GM23248 (cell line): ENCODE results near the gene APOA4. TPM values are rescaled to one million over a fixed set of nuclear protein-coding genes. Genes with fewer than 3 reads are reported as not detected.

Experiments
- DNase-seq: peaks from one replicate; pipeline ENCODE4 v3.0.0-alpha.2; 2015
- H2AFZ ChIP-seq: fragments of 200-600 bp; sonication (generic); 2 replicates; pipeline ENCODE4 v1.6.1; 2016; ENCODE audit warnings: antibody characterized with exemption
- H3F3A ChIP-seq: fragments of 200-600 bp; sonication (generic); 2 replicates; pipeline ENCODE4 v1.6.1; 2016; ENCODE audit warnings: mild to moderate bottlenecking, antibody characterized with exemption, mixed run types; ENCODE audit not compliant: insufficient read depth
- H3K27ac ChIP-seq: fragments of 200-600 bp; sonication (generic); 2 replicates; pipeline ENCODE4 v1.5.1; 2016; ENCODE audit warnings: mild to moderate bottlenecking
- H3K27me3 ChIP-seq: fragments of 200-600 bp; sonication (generic); replicated peaks from 2 replicates; pipeline ENCODE4 v1.6.1; 2016; ENCODE audit warnings: mild to moderate bottlenecking; ENCODE audit not compliant: insufficient read depth
- H3K36me3 ChIP-seq: fragments of 200-600 bp; sonication (generic); 2 replicates; pipeline ENCODE4 v1.6.1; 2016; ENCODE audit warnings: low read depth, mild to moderate bottlenecking
- H3K4me1 ChIP-seq: fragments of 200-600 bp; sonication (generic); 2 replicates; pipeline ENCODE4 v1.6.1; 2016; ENCODE audit warnings: mild to moderate bottlenecking; ENCODE audit not compliant: insufficient read depth
- H3K4me2 ChIP-seq: fragments of 200-600 bp; sonication (generic); one replicate; pipeline ENCODE4 v1.6.1; 2016; ENCODE audit warnings: mild to moderate bottlenecking; ENCODE audit not compliant: unreplicated experiment
- H3K4me3 ChIP-seq: fragments of 200-600 bp; sonication (generic); 2 replicates; pipeline ENCODE4 v1.5.1; 2016; ENCODE audit warnings: mild to moderate bottlenecking
- H3K79me2 ChIP-seq: fragments of 200-600 bp; sonication (generic); 2 replicates; pipeline ENCODE4 v1.6.1; 2016; ENCODE audit warnings: mild to moderate bottlenecking; ENCODE audit not compliant: insufficient read depth
- H3K9ac ChIP-seq: fragments of 200-600 bp; sonication (generic); 2 replicates; pipeline ENCODE4 v1.6.1; 2016; ENCODE audit warnings: mild to moderate bottlenecking
- H3K9me2 ChIP-seq: fragments of 200-600 bp; sonication (generic); 2 replicates; pipeline ENCODE4 v1.6.1; 2016; ENCODE audit warnings: mixed run types, mild to moderate bottlenecking, moderate library complexity; ENCODE audit not compliant: insufficient read depth
- H3K9me3 ChIP-seq: fragments of 200-600 bp; sonication (generic); one replicate; pipeline ENCODE4 v1.6.1; 2017; ENCODE audit warnings: low read depth
- H4K20me1 ChIP-seq: fragments of 200-600 bp; sonication (generic); 2 replicates; pipeline ENCODE4 v1.6.0; 2016; ENCODE audit not compliant: insufficient read depth
- EZH2 ChIP-seq: fragments of 200-600 bp; sonication (generic); IDR thresholded peaks from 2 replicates; pipeline ENCODE4 v1.6.1; 2018; ENCODE audit warnings: antibody characterized with exemption, mild to moderate bottlenecking; ENCODE audit not compliant: insufficient read depth, poor library complexity, severe bottlenecking
- EZH2phosphoT487 ChIP-seq: fragments of 200-600 bp; sonication (generic); IDR thresholded peaks from 2 replicates; pipeline ENCODE4 v1.6.1; 2018; ENCODE audit warnings: antibody characterized with exemption, moderate library complexity, mild to moderate bottlenecking, low read depth; ENCODE audit not compliant: insufficient read depth
- WGBS, 2 experiments: methylation state at CpG; one replicate each; pipeline ENCODE4 v1.1.6; 2015 to 2017; ENCODE audit warnings: low lambda C conversion rate in 2 of 2, low coverage in 1 of 2; ENCODE audit errors: missing lambda C conversion rate in 2 of 2; 5-methylcytosine and 5-hydroxymethylcytosine counted together
- in situ Hi-C: fragments of 300-500 bp; cut with MboI; formaldehyde crosslinking; loops from 2 replicates; pipeline ENCODE4 v1.15.0; 2020
- polyA plus RNA-seq: library from polyadenylated mRNA; unstranded; fragments of >200 nt; fragmentation: Nextera tagmentation; extraction: Ambion mirVana; gene quantifications from 2 replicates; pipeline ENCODE4 v1.2.1, GENCODE V29; 2016
- total RNA-seq: library from RNA; depleted of rRNA; stranded (reverse); fragments of >200 nt; shearing (Covaris generic); gene quantifications from 2 replicates; pipeline ENCODE4 v1.2.3, GENCODE V29; 2014

APOA4 gene
- total and polyA plus RNA-seq, 2 experiments from 2014 or later = not detected

DNA sequence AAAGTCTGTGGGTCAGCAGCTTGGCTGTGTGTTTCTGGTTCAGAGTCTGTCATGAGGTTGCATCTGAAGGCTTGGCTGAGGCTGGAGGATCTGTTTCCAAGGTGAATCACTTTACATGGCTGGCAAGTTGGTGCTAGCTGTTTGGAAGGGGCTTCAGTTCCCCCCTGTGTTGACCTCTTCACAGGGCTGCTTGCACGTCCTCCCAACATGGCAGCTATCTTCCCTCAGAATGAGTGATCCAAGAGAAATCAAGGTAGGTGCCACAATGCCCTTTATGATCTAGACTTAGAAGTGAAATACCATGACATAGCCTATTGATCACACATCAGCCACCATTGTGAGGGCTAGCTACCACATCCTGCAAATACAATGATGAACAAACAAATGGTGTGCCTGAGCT is 9.9 kb downstream of the APOA4 start:
- H3K27me3 ChIP-seq = no peaks in the 10 kb centered on the region
- no peaks in the 10 kb centered on the region for H3K79me2 ChIP-seq
- H3K4me3 ChIP-seq = no peak overlapping the region
- H3K9me2 ChIP-seq = no peaks in the 10 kb centered on the region
- H3K4me2 ChIP-seq = no peak overlapping the region
- no peak for DNase-seq
- peaks cover 7% of the 10 kb centered on the region; the same call in 1 of the 2 replicates for H3F3A ChIP-seq
- H3K9ac ChIP-seq = no peak overlapping the region
- no peaks in the 10 kb centered on the region for H3K36me3 ChIP-seq
- H2AFZ ChIP-seq = no peak overlapping the region
- H3K27ac ChIP-seq = no peak overlapping the region
- TF ChIP-seq EZH2phosphoT487 = no peak
- no peak for TF ChIP-seq EZH2
- H3K4me1 ChIP-seq = peaks cover 17% of the 10 kb centered on the region
- no peaks in the 10 kb centered on the region for H4K20me1 ChIP-seq
- H3K9me3 ChIP-seq = no peaks in the 10 kb centered on the region
- in situ Hi-C loops = no loop called here
- WGBS, 2 experiments = 22 to 50% methylated on average over 1 of the region's 1 CpG

DNA sequence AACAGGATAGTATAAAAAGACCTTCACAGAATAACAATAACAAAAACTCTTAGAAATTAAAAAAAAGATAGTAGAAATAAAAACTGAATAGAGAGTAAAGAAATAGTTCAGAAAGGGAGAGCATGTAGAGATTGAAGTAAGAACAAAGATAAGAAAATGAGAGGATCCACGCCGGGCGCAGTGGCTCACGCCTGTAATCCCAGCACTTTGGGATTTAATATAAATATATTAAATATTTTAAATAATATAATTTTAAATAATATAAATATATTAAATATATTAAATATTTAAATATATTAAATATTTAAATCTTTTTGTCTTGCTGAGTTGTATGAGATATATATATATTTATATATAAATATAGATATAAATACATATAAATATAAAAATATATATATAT is 11.0 kb downstream of the APOA4 start:
- H3K4me2 ChIP-seq = no peak overlapping the region
- no peak overlapping the region for H3K9ac ChIP-seq
- H3K27ac ChIP-seq = no peak overlapping the region
- in situ Hi-C loops = no loop called here
- H3K9me2 ChIP-seq = no peaks in the 10 kb centered on the region
- no peaks in the 10 kb centered on the region for H3K27me3 ChIP-seq
- H3K9me3 ChIP-seq = no peaks in the 10 kb centered on the region
- no peaks in the 10 kb centered on the region for H4K20me1 ChIP-seq
- no peaks in the 10 kb centered on the region for H3K79me2 ChIP-seq
- DNase-seq = no peak
- H3F3A ChIP-seq = peaks cover 7% of the 10 kb centered on the region; the same call in 1 of the 2 replicates
- TF ChIP-seq EZH2phosphoT487 (no peak), EZH2 (no peak)
- no peak overlapping the region for H3K4me3 ChIP-seq
- no peak overlapping the region for H2AFZ ChIP-seq
- no peaks in the 10 kb centered on the region for H3K36me3 ChIP-seq
- peaks cover 17% of the 10 kb centered on the region for H3K4me1 ChIP-seq
- 92% methylated on average over 4 of the region's 4 CpGs for WGBS, 2 experiments

DNA sequence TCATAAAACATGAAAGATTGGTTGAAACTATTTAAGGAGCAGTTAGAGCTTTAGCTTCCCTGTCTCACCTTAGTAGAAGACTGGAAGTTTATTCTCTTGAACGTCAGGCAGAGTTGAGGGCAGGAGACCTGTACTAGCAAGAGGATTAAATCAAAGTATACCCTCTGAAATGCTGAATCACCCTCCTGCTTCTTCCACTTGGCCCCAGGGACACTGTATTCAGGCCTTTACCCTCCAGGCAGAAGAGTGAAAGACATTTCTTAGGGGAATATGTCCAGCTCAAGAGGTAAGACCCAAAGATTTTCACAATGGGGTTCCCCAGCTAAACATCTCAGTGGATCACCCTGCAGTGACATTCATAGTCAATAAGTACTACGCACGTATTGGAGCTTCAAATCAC is 11.9 kb downstream of the APOA4 start:
- TF ChIP-seq EZH2phosphoT487 = no peak
- no peak for TF ChIP-seq EZH2
- H3K4me3 ChIP-seq = no peak overlapping the region
- H3K4me1 ChIP-seq = peaks cover 17% of the 10 kb centered on the region
- H2AFZ ChIP-seq = no peak overlapping the region
- H3K36me3 ChIP-seq = no peaks in the 10 kb centered on the region
- no peaks in the 10 kb centered on the region for H4K20me1 ChIP-seq
- no peak overlapping the region for H3K4me2 ChIP-seq
- 95 to 96% methylated on average over 3 of the region's 3 CpGs for WGBS, 2 experiments
- H3K27me3 ChIP-seq = no peaks in the 10 kb centered on the region
- H3K79me2 ChIP-seq = no peaks in the 10 kb centered on the region
- no peak for DNase-seq
- H3K9me2 ChIP-seq = no peaks in the 10 kb centered on the region
- no peak overlapping the region for H3K9ac ChIP-seq
- H3F3A ChIP-seq = peaks cover 7% of the 10 kb centered on the region; the same call in 1 of the 2 replicates
- in situ Hi-C loops = no loop called here
- H3K9me3 ChIP-seq = no peaks in the 10 kb centered on the region
- H3K27ac ChIP-seq = no peak overlapping the region

DNA sequence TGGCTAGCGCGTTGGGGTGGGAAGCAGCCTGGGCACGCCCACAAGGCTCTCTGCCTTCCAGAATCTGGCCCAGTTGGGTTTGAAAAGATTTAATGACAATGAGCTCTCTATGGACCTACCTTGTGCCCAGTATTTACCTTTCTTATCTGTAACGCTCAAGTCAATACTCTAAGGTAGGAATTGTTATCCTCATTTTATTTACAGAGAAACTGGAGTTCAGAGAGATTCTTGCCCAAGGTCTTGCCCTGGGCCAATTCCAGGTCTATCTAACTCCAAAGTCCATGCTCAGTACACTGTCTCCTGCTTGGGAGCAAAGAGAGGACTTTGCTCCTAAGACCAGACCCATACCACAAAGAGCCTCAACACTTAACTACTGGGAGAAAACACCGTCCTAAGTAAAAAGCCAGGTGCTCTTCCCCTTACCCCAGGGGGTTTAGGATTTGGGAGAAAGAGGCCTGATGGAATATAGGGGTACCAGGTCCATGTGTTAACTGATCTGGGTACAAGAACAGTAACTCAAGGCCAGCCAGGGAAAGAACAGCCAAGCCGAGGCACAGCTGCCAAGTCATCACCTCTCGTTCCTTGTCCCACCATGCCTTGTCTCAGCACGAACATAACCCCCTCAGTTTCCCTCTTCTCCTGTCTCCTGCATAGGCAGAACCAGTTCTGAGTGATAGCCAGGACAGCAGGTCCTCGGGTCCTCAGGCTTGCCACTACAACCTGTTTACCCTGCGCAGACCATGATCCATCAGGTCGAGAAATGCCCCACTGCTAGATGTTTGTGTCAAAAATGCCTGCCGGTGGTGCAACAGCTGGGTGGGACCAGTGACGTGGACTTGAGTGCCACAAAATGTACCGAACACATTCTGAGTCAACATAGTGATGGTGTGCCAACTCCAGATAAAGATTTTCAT is 14.6 kb downstream of the APOA4 start:
- H3K27me3 ChIP-seq = no peaks in the 10 kb centered on the region
- TF ChIP-seq EZH2 (no peak), EZH2phosphoT487 (no peak)
- H3K9me2 ChIP-seq = no peaks in the 10 kb centered on the region
- no peaks in the 10 kb centered on the region for H4K20me1 ChIP-seq
- H3F3A ChIP-seq = peaks cover 7% of the 10 kb centered on the region; the same call in 1 of the 2 replicates
- peak overlapping the region; percentile 73 for H3K9ac ChIP-seq
- H3K9me3 ChIP-seq = no peaks in the 10 kb centered on the region
- no peaks in the 10 kb centered on the region for H3K79me2 ChIP-seq
- H3K27ac ChIP-seq = peak overlapping the region; percentile 95
- DNase-seq = peak; percentile 87
- 70 to 71% methylated on average over 14 of the region's 14 CpGs for WGBS, 2 experiments
- no peak overlapping the region for H3K4me3 ChIP-seq
- in situ Hi-C loops = no loop called here
- peak overlapping the region; percentile 21; the same call in 1 of the 2 replicates for H2AFZ ChIP-seq
- H3K4me1 ChIP-seq = peaks cover 17% of the 10 kb centered on the region
- H3K4me2 ChIP-seq = peak overlapping the region; percentile 37
- H3K36me3 ChIP-seq = no peaks in the 10 kb centered on the region
